A673 (cell line): ENCODE results near the gene TCEA2. TPM values are rescaled to one million over a fixed set of nuclear protein-coding genes. Genes with fewer than 3 reads are reported as not detected.

Experiments
- BruUV-seq: library from RNA; stranded (reverse); fragments of 400-500 nt; replicated peaks from 2 replicates; lab custom pipeline; 2021; lab: Mats Ljungman, UMichigan
- CTCF ChIA-PET: fragments of 300-600 bp; sonication (Branson Sonifier 250); formaldehyde crosslinking; loops from one replicate; lab custom pipeline; 2022; ENCODE audit warnings: antibody characterized with exemption; lab: Charles Lee
- POLR2A ChIA-PET: fragments of 300-600 bp; sonication (Branson Sonifier 250); formaldehyde crosslinking; loops from one replicate; lab custom pipeline; 2022; ENCODE audit warnings: antibody characterized with exemption; ENCODE audit not compliant: low non-redundant PET; lab: Charles Lee
- DNase-seq: peaks from one replicate; pipeline ENCODE4 v3.0.0-alpha.2; 2015; ENCODE audit warnings: low spot score
- H3K27ac ChIP-seq: fragments of 200-600 bp; sonication (generic); 2 replicates; pipeline ENCODE4 v1.5.1; 2016; ENCODE audit warnings: mixed run types, low read depth, mild to moderate bottlenecking, mixed read lengths, antibody characterized with exemption, low read length; ENCODE audit not compliant: poor library complexity, severe bottlenecking
- H3K27me3 ChIP-seq: fragments of 200-600 bp; sonication (generic); replicated peaks from 2 replicates; pipeline ENCODE4 v1.6.1; 2017; ENCODE audit warnings: mixed run types, low read depth, mild to moderate bottlenecking, mixed read lengths, antibody characterized with exemption, low read length; ENCODE audit not compliant: insufficient read depth, poor library complexity
- H3K36me3 ChIP-seq: fragments of 200-600 bp; sonication (generic); 2 replicates; pipeline ENCODE4 v1.6.1; 2016; ENCODE audit warnings: mixed run types, mild to moderate bottlenecking, mixed read lengths, antibody characterized with exemption, low read length; ENCODE audit not compliant: insufficient read depth, poor library complexity, severe bottlenecking
- H3K4me1 ChIP-seq: fragments of 200-600 bp; sonication (generic); 2 replicates; pipeline ENCODE4 v1.6.1; 2017; ENCODE audit warnings: mixed run types, mild to moderate bottlenecking, mixed read lengths, antibody characterized with exemption, low read length; ENCODE audit not compliant: insufficient read depth, poor library complexity, severe bottlenecking
- H3K4me3 ChIP-seq: fragments of 200-600 bp; sonication (generic); 2 replicates; pipeline ENCODE4 v1.5.1; 2016; ENCODE audit warnings: low read depth, mixed run types, mild to moderate bottlenecking, mixed read lengths, low read length; ENCODE audit not compliant: poor library complexity, severe bottlenecking
- H3K9me3 ChIP-seq: fragments of 200-600 bp; sonication (generic); 2 replicates; pipeline ENCODE4 v1.6.1; 2016; ENCODE audit warnings: mixed run types, low read depth, mild to moderate bottlenecking, mixed read lengths, antibody characterized with exemption, low read length; ENCODE audit not compliant: poor library complexity, severe bottlenecking
- EZH2 ChIP-seq: fragments of 200-600 bp; sonication (generic); IDR thresholded peaks from 2 replicates; pipeline ENCODE4 v1.6.1; 2017; ENCODE audit warnings: borderline replicate concordance, low read depth, mild to moderate bottlenecking, mixed read lengths, antibody characterized with exemption, low read length; ENCODE audit not compliant: poor library complexity, severe bottlenecking
- intact Hi-C: fragments of 100-400 bp; cut with micrococcal nuclease; formaldehyde crosslinking; loops from one replicate; pipeline ENCODE4 v1.10.0; 2022; ENCODE audit not compliant: unreplicated experiment
- total RNA-seq: library from RNA; stranded (reverse); gene quantifications from 2 replicates; pipeline ENCODE4 v1.2.3, GENCODE V29; 2021
- TF ChIP-seq, protein P1 (sequence below): fragments of 300-800, 200-600 bp; sonication (generic); conservative IDR thresholded peaks from 2 replicates; pipeline ENCODE4 v1.5.1; 2017; ENCODE audit warnings: low read depth, mild to moderate bottlenecking, antibody characterized with exemption, low read length, moderate library complexity, mixed read lengths

Gene TCEA2
- total RNA-seq, 1 experiment from 2014 or later, result 35.0 TPM

DNA sequence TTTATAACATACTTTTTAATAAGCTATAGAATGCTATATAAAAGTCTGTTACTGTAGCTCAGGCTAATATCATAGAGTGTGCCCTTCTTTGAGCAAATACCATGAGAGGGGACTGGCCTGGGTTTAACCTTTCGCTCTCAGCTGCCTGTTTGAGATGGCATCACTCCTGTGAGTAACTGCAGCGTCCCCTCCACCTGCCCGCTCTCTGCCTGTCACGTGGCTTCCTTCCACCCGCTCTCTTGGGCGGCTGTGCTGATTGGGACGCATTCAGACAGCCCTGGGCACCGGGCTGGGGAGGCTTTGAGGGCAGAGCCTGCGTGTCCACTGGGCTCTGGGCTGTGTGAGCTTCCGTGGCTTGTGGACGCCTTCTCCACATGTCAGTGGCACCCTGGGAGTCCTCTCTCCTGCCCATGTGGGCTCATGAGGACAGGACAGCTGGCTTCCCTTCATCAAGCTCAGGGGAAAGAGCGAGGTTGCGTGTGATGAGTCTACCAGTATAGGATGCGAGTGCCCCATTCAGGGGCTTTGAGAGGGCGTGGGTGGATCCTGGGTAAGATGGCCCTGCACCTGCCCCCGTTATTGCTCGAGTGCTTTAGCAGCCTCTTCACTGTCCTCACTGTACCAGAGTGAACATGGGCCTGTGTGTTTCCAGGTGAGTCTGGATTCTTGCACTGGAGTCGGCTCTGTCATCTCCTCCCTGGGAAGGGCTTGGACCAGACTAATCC is 37.7 kb upstream of the TCEA2 start:
- POLR2A ChIA-PET, result no interaction called here
- intact Hi-C loops, result no loop called here

DNA sequence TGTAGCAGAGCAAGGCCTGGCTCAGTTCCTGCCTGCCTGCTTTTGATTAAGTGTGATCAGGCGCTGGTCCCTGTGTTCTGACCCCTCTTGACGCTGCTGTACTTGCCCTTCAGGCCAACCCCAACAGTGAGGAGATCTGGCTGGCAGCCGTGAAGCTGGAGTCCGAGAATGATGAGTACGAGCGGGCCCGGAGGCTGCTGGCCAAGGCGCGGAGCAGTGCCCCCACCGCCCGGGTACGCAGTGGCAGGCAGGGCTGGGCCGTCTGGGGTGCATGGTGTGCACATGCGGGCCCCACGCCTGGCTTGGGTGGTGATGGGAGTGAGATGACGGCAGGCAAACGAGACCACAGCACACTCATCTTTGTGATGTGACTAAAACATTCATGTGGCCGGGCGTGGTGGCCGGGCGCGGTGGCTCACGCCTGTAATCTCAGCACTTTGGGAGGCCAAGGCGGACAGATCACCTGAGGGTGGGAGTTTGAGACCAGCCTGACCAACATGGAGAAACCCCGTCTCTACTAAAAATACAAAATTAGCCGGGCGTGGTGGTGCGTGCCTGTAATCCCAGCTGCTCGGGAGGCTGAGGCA is 37.1 kb upstream of the TCEA2 start:
- H3K36me3 ChIP-seq, result peaks cover 44% of the 10 kb centered on the region
- H3K9me3 ChIP-seq, result no peaks in the 10 kb centered on the region
- intact Hi-C loops, result no loop called here
- no peak overlapping the region for H3K4me3 ChIP-seq
- ChIA-PET POLR2A (no interaction called here), CTCF (no interaction called here)
- DNase-seq, result no peak
- no peaks in the 10 kb centered on the region for H3K27me3 ChIP-seq
- H3K4me1 ChIP-seq, result no peaks in the 10 kb centered on the region
- H3K27ac ChIP-seq, result no peak overlapping the region
- TF ChIP-seq, protein P1, sequence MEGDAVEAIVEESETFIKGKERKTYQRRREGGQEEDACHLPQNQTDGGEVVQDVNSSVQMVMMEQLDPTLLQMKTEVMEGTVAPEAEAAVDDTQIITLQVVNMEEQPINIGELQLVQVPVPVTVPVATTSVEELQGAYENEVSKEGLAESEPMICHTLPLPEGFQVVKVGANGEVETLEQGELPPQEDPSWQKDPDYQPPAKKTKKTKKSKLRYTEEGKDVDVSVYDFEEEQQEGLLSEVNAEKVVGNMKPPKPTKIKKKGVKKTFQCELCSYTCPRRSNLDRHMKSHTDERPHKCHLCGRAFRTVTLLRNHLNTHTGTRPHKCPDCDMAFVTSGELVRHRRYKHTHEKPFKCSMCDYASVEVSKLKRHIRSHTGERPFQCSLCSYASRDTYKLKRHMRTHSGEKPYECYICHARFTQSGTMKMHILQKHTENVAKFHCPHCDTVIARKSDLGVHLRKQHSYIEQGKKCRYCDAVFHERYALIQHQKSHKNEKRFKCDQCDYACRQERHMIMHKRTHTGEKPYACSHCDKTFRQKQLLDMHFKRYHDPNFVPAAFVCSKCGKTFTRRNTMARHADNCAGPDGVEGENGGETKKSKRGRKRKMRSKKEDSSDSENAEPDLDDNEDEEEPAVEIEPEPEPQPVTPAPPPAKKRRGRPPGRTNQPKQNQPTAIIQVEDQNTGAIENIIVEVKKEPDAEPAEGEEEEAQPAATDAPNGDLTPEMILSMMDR, result no peak
- TF ChIP-seq EZH2, result no peak
- BruUV-seq, result no TSS peak

More for the DNA sequence above, 37.7 kb upstream of the TCEA2 start:
- H3K27ac ChIP-seq, result no peak overlapping the region
- peaks cover 41% of the 10 kb centered on the region for H3K36me3 ChIP-seq
- no peak for DNase-seq
- no TSS peak for BruUV-seq
- CTCF ChIA-PET, result no interaction called here
- no peaks in the 10 kb centered on the region for H3K27me3 ChIP-seq
- no peaks in the 10 kb centered on the region for H3K9me3 ChIP-seq
- no peak overlapping the region for H3K4me3 ChIP-seq
- H3K4me1 ChIP-seq, result no peaks in the 10 kb centered on the region
- TF ChIP-seq, protein P1, result no peak
- no peak for TF ChIP-seq EZH2

DNA sequence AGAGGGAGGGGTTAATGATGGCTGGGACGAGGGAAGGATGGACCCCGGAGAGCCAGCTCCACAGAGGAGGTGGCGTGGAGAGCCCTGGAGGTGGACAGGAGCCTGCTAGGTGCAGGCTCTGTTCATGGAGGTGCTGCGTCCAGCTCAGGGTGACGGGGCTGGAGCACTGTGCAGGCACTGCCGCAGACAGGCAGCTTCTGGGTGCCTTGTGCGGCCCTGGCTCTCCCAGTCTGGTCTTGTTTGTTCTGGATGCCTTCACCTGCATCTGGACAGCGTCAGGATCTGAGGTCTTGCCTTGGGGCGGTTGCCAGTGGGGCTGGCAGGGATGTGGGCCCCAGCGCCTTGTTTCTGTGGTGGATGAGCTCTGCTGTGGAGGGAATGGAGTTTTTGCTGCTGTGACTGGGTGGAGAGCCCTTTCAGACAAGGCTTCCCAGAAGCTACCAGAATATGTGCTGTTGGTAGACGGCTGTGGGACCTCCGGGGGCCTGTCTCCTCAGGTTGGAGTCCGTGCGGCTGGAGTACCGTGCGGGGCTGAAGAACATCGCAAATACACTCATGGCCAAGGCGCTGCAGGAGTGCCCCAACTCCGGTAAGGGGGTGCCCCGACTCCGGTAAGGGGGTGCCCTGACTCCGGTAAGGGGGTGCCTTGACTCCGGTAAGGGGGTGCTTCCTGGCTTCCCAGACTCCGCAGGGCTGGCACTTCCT is 34.9 kb upstream of the TCEA2 start:
- TF ChIP-seq EZH2, result no peak
- TF ChIP-seq, protein P1, result no peak
- no TSS peak for BruUV-seq
- Histone ChIP-seq H3K27me3 (no peaks in the 10 kb centered on the region), H3K27ac (no peak overlapping the region), H3K36me3 (peaks cover 38% of the 10 kb centered on the region), H3K4me3 (no peak overlapping the region), H3K4me1 (no peaks in the 10 kb centered on the region), H3K9me3 (no peaks in the 10 kb centered on the region)
- intact Hi-C loops, result no loop called here
- no peak for DNase-seq
- ChIA-PET POLR2A (no interaction called here), CTCF (no interaction called here)
